Activated CD8-positive, alpha-beta memory T cell treated with anti-CD3 and anti-CD28 coated beads, Interleukin-2, amount 50 U/mL, for 1 hour (primary cell): ENCODE data around the gene ANKRD34A.
A peak's percentile ranks its signal among the peaks of the same experiment; 100 is the strongest.
"Not testable (repeated sequence)": the region's sequence is repeated elsewhere in the genome, so short reads cannot be mapped to it uniquely, and the experiment has no call there.

Source experiments
- DNase-seq: peaks from one replicate; pipeline ENCODE4 v3.0.0-alpha.2; 2020; ENCODE audit errors: extremely low read depth

ANKRD34A gene

DNA sequence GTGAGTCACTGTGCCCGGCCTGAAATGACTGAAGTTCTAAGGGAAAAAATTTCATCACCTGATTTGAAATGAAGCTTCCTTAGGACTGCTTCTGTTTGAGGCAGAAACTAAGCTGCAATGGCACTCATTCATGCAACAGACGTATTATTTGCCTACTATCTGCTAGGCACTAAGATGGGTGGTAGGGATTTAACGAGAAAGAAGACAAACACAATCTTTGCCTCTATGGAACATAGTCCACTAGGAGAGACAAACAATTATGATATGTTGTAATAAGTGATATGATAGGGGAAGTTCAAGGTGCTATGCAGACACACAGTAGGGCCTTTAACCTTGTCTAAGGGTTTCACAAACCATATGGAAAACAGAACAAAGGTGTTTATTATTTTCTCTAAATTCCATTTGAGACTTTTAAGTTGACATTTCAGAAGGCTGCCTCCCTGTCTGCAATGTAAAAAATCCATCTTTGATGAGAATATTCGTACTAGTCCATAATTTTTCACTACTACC lies 17.8 kb downstream of the ANKRD34A start:
- no peak for DNase-seq

DNA sequence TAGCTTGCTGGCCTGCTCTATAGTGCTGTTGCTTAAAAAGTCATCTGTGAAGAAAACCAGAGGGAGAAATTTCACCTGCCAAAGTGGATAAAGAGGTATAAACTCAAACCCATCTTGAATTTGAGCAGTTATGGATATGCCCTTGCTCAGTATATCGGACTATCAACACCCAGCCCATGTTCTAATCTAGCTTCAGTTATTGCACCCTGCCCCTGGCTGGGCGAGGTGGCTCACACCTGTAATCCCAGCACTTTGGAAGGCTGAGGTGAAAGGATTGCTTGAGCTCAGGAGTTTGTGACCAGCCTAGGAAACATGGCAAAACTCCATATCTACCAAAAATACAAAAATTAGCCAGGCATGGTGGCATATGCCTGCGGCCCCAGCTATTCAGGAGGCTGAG lies 19.8 kb downstream of the ANKRD34A start:
- no peak for DNase-seq

DNA sequence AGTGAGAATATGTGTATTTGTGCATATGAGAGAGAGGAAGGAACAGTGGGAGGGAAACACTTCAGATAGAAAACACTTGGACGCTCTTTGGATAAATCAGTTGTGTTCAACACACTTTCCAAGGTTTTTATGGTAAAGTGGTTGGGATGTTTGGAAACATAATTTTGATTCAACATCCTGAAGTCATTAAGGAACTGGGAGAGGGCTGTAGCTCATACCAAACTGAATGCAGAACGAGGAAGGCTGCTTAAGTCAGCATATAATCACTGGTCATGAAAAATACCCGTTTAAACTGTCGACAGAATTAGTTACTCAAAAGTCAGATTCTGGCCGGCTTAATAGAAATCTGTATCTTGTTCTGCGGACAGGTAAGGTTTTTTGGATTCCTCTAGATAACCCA lies 21.5 kb downstream of the ANKRD34A start:
- DNase-seq = no peak

DNA sequence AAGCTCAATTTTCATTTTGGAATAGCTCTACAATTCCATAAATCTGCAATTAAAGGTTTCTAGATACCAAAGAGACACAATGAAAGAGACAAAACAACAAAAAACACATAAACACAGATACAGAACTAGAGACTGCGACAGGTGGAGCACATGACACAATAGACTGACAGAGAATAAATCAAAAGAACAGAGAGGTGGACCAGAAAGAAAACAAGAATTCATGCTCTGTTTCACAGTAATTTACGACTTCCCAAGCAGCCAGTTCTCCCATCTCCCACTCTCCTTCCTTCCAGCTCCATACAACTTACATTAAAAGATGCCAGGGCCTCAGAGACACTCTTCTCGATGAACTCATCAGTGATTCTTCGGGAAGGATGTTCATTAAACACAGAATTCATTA lies 22.0 kb downstream of the ANKRD34A start:
- DNase-seq = no peak

DNA sequence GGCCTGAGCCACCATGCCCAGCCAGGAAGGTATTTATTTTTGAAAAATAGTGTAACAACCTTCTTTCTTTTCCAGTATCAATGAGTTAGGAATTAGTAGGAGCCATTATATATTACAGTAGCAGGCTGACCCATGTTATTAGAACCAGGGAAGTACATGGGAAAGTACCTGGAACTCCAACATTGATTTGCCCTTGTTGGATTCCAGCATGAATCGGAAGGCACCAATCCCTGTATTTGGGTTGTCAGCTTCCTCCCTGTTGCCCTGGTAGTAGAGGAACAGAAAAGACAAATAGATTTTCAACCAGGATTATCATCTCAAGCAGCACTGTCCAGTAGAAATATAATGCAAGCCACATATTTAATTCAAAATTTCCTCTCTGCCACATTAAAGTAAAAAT lies 26.9 kb downstream of the ANKRD34A start:
- no peak for DNase-seq

DNA sequence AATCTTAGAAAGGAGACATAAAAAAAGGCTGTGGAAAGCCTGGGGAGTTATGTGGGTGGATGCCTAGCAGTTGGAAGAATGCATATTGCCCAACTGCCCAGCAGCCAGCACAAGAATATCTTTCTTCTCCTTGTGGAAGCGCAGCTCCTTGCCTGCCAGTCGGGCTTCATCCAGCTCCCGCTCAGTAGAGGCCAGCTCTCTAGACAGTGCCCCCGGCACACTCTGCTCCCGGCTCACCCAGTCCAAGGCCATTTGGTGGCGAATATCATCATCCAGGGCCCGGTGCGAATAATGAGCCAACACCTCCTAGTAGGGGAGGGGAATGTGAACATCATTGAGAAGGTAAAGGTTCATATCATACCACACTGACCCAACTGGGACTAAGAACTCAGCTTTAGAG lies 28.1 kb downstream of the ANKRD34A start:
- no peak for DNase-seq

DNA sequence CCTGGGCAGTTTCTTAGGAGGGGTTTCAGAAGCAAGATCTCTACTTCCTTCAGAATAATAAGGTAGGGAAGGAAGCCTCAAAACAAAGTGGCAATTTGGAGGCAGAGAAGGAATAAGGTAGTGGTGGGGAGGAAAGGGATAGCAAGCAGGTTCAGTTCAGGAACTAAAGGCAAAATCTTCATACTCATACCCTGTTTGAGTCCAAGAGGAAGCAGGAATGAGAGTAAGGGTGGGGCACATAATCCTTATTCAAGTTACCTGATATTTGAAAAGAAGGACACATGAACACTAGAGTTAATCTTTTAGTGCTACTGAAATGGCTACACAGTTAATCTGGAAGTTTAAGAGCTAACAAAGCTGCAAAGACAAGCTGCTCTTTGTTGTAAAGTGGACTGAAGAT lies 28.7 kb downstream of the ANKRD34A start:
- no peak for DNase-seq

DNA sequence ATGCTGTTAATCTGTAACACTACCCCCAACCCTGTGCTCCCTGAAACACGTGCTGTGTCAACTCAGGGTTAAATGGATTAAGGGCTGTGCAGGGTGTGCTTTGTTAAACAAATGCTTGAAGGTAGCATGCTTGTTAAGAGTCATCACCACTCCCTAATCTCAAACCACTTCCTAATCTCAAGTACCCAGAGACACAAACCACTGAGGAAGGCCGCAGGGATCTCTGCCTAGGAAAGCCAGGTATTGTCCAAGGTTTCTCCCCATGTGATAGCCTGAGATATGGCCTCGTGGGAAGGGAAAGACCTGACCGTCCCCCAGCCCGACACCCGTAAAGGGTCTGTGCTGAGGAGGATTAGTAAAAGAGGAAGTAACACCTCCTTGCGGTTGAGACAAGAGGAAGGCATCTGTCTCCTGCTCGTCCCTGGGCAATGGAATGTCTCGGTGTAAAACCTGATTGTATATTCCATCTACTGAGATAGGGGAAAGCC lies 31.8 kb downstream of the ANKRD34A start:
- DNase-seq = not testable (repeated sequence)

DNA sequence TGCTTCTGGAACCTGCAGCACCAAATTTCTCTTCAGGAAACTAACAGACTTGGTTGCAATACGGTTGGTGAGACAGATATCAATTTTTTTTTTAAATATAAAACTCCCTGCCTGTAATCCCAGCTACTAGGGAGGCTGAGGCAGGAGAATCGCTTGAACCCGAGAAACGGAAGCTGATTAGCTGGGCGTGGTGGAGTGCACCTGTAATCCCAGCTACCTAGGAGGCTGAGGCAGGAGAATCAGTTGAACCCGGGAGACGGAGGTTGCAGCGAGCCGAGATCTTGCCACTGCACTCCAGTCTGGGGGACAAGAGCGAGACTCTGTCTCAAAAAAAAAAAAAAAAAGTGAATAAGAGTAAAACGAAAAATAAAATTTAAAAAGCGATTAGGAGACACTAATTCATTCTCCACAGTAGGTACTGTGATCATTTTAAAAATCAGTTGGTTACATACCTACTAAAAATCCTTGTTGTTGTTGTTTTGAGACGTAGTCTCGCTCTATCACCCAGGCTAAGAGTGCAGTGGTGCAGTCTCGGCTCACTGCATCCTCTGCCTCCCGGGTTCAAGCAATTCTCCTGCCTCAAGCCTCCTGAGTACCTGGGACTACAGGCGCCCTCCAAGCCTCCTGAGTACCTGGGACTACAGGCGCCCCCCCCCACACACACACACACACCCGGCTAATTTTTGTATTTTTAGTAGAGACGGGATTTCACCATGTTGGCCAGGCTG lies 36.3 kb downstream of the ANKRD34A start:
- no peak for DNase-seq

DNA sequence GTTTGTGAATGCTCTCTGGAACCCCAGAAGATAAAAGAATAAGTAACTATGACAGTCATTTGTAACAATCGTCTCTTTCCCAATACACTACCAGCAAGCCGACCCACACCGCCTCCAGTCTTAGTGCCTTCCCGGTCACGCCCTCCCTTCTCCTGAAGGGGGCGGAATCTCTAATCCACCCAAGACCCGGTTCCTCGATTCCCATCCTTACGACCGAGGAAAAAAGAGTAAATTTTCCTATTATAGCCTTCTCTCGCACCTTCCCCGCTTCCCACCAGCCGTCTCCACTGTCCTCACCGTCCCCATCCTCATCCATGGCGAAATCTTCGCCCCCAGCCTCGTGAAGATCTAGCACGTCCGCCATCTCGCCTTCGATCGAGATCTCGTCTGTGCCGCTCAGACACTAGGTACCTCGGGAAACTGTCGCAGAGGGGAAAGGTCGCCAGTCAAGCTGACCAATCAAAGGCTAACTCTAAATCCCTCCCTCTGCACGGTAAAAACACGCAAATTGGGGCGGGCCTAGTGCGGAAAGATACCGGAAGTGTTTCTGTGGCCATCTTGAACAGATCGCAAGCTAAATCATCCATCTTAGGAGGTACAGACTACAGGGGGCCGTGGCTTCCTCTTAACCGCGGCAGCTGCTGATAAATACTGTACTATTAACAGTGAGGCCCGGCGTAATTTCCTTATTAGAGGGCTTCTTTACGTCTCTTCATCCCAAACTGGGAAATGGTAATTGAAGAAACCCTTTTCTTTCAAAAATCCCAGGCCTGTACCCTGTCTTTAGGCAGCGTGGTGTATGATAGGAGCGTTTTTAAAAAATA lies 37.1 kb downstream of the ANKRD34A start, which contains the start of gene RBM8A:
Gene RBM8A, minus strand, starts transcription at position 422 of the 824 bp plus-strand sequence. Its CDS starts 58 bp downstream, at position 364.
- DNase-seq = peak; percentile 91

DNA sequence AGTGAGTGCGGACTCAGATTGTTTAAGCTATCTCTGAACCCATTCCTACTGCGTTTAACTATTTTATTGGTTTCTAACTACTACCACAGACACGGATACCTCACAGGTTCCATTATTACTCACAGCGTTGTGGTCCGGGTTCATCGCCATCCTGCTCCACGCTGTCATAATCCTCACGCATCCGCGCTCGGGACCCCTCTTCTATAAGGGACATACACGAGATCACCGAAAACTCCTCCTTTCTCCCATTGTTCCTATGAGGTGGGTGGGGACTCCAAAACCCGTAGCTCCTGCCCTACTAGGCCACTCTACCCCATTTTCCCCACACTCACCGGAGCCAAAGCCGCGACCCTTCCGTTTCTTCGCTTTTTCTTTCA lies 37.7 kb downstream of the ANKRD34A start:
- DNase-seq = no peak

DNA sequence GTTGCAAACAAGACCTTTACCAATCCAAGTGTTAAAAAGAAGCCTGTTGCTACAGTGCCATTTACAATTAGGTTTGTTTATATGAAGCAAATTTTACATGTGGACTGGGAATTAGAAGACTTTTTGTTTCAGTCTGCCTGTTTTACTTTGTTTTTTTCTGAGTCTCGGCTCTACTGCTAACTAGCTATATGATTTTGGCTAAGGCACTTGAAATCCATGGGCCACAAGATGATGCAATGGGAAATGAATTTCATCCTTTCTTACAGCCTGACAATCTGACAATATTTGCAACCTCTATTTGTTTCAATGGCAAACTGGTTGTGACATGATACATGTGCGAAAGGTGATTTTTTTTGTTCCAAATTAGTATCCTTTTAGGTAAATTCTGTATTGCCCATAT lies 42.1 kb downstream of the ANKRD34A start:
- no peak for DNase-seq

DNA sequence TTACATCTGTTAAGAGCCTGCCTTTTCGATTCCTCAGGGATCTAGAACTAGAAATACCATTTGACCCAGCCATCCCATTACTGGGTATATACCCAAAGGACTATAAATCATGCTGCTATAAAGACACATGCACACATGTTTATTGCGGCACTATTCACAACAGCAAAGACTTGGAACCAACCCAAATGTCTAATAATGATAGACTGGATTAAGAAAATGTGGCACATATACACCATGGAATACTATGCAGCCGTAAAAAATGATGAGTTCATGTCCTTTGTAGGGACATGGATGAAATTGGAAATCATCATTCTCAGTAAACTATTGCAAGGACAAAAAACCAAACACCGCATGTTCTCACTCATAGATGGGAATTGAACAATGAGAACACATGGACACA lies 44.1 kb downstream of the ANKRD34A start:
- DNase-seq = not testable (repeated sequence)

DNA sequence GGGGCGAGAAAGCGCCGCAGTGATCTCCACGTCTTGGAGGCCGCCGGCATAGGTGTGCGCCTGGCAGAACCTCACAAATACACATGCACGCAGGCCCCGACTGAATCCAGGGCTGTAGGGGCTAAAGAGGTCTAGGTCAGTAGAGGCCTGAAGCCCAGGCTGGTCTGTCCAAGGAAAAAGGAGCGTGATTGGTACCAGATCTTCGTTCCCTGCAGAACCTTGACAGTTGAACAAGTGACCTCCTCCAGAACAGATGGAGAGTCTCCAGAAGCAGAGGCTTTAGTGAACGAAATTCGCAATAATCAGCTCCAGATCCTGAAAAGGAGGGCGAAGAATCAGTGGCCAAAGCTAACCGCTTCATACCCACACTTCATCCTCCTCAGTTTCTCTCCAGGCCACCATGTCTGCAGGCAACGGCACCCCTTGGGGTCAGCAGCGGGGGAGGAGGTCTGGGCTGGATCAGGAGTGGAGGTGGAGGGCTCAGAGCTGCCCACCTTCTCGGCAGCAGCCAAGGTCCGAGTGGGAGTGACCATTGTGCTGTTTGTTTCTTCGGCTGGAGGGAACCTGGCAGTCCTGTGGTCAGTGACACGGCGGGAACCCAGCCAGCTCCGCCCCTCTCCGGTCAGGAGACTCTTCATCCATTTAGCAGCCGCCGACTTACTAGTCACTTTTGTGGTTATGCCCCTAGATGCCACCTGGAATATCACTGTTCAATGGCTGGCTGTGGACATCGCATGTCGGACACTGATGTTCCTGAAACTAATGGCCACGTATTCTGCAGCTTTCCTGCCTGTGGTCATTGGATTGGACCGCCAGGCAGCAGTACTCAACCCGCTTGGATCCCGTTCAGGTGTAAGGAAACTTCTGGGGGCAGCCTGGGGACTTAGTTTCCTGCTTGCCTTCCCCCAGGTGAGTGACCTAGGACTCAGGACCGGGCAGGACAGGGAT lies 45.1 kb downstream of the ANKRD34A start:
- no peak for DNase-seq

DNA sequence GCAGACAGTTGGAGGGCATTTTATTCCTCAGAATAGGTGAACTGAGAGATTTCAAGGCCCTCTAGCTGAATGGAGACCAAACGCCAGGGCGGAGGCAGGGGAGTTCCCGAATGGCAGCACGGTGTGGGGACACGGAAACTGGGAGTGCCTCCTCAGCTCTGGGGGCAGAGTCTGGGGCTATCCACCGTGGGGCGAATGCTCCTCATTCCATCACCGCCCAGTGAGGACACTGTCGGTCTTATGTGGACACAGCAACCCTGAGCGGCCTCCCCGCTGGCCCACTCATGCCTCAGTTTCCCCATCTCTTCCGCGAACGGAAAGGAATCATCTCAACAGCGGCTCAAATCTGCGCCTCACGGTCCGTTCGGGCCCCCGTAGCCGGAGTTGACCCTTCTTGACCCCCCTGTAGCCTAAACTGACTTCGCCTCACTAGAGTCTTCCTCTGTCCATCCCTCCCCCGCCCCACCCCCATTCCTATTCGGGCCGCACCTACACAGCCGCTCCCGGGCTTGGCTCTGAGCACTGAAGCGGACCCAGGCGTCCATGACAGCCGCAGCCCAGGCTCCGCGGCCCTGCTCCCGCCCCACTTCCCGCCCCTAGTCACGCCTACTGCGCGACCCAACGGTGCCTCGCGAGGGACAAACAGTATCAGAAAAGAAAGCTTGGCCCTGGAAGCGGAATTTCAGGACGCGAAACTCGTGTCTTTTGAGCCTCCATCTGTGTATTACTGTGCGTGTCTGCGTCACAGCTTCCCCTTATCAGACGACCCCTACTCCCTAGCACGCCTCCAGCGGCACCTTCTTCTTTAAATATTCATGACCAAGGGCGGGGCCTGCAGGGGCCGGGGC lies 46.0 kb downstream of the ANKRD34A start, which contains the start of gene PEX11B:
Gene PEX11B, minus strand, starts transcription at position 574 of the 848 bp plus-strand sequence. Its CDS starts 29 bp downstream, at position 545.
- peak; percentile 78 for DNase-seq

DNA sequence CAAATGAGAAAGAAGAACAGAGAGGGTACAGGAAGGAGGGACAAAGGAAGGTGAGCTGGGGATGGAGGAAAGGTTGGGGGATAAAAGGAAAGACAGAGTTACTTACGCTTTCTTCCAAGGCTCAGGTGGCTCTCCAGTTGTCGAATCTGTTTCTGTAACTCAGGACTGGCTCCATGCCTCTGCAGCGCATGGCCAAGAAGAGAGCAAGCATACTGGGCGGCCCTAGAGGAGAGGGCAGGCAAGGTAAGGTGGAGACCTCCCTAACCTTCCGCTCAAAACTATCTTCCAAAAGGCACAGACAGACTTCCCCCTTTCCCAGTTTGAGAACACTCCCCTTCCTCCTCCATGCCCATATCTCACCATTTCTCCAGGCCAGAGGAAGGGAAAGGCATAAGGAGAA lies 46.8 kb downstream of the ANKRD34A start:
- no peak for DNase-seq

DNA sequence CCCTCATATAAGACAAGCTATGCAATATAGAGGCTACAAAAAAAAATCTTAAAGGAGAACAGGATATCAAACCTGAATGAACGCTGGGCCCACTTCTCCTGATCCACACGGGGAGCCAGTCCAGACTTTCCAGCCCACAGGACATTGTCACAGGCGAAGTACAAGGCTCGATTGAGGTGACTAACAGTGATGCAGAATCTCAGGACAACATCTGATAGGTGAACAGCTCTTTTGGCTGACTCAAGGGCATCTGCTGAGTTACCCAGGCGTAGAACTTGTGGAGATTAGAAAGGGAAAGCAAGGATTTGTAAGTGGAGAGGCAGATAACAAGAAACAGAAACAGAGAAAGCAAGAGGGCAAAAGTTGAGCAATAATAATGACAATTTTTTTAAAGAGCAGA lies 47.6 kb downstream of the ANKRD34A start:
- no peak for DNase-seq

DNA sequence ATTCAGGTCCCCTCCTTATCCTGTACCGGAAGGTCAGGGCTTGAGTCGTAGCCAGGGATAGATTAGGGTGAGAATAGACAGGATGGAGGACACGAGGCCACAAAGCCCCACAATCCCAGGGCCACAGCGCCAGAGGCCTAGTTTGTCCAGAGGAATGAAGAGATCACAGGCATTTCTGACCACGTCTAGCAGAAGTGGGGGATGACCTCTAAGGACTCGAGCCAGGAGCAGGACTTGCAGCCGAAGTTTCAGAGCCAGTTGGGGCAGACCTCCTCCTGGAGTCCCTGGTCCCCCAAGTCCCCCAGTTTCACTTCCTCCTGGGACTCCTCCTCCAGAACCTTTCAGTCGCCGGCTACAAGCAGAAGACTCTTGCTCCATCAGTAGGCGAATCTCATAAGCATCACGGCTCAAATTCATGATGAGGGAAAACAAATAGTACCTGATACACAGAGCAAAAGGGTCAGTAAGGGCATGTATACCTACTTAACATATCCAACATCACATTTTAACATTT lies 52.2 kb downstream of the ANKRD34A start:
- no peak for DNase-seq
